Measurements from ENCODE around the gene CDC25B. TPM values are rescaled to one million over a fixed set of nuclear protein-coding genes. Genes with fewer than 3 reads are reported as not detected.

The CDC25B gene
- total and polyA plus RNA-seq, 2 of the 13 experiments (the other 11 are each of a cell fraction or from before 2014, with no cell fraction given): 14.5 to 19.4 TPM

- TF ChIP-seq FOXC1 (CRISPR knock-in tag; IDR thresholded peaks at IDR 0.05; ENCODE audit: borderline replicate concordance): no peak
- TF ChIP-seq SOX5 (CRISPR knock-in tag; IDR thresholded peaks at IDR 0.05; ENCODE audit: borderline replicate concordance): no peak
- TF ChIP-seq, protein P1, sequence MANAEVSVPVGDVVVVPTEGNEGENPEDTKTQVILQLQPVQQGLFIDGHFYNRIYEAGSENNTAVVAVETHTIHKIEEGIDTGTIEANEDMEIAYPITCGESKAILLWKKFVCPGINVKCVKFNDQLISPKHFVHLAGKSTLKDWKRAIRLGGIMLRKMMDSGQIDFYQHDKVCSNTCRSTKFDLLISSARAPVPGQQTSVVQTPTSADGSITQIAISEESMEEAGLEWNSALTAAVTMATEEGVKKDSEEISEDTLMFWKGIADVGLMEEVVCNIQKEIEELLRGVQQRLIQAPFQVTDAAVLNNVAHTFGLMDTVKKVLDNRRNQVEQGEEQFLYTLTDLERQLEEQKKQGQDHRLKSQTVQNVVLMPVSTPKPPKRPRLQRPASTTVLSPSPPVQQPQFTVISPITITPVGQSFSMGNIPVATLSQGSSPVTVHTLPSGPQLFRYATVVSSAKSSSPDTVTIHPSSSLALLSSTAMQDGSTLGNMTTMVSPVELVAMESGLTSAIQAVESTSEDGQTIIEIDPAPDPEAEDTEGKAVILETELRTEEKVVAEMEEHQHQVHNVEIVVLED (CRISPR knock-in tag; IDR thresholded peaks at IDR 0.05; ENCODE audit: borderline replicate concordance): no peak
- TF ChIP-seq, protein P2, sequence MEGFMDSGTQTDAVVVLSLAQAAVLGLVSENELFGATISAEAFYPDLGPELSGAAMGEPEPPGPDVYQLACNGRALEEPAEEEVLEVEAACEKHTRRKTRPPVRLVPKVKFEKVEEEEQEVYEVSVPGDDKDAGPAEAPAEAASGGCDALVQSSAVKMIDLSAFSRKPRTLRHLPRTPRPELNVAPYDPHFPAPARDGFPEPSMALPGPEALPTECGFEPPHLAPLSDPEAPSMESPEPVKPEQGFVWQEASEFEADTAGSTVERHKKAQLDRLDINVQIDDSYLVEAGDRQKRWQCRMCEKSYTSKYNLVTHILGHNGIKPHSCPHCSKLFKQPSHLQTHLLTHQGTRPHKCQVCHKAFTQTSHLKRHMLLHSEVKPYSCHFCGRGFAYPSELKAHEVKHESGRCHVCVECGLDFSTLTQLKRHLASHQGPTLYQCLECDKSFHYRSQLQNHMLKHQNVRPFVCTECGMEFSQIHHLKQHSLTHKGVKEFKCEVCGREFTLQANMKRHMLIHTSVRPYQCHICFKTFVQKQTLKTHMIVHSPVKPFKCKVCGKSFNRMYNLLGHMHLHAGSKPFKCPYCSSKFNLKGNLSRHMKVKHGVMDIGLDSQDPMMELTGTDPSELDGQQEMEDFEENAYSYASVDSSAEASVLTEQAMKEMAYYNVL (CRISPR knock-in tag; IDR thresholded peaks at IDR 0.05; ENCODE audit: borderline replicate concordance): no peak
- TF ChIP-seq, protein P3, sequence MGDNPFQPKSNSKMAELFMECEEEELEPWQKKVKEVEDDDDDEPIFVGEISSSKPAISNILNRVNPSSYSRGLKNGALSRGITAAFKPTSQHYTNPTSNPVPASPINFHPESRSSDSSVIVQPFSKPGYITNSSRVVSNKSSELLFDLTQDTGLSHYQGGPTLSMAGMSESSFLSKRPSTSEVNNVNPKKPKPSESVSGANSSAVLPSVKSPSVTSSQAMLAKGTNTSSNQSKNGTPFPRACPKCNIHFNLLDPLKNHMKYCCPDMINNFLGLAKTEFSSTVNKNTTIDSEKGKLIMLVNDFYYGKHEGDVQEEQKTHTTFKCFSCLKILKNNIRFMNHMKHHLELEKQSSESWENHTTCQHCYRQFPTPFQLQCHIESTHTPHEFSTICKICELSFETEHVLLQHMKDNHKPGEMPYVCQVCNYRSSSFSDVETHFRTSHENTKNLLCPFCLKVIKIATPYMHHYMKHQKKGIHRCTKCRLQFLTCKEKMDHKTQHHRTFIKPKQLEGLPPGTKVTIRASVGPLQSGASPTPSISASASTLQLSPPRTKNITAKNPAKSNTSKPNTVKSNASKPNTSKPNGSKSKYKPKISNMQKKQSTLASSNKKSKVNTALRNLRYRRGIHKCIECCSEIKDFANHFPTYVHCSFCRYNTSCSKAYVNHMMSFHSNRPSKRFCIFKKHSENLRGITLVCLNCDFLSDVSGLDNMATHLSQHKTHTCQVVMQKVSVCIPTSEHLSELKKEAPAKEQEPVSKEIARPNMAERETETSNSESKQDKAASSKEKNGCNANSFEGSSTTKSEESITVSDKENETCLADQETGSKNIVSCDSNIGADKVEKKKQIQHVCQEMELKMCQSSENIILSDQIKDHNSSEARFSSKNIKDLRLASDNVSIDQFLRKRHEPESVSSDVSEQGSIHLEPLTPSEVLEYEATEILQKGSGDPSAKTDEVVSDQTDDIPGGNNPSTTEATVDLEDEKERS (CRISPR knock-in tag; IDR thresholded peaks at IDR 0.05): no peak; the same call in 1 of the 2 replicates
- TF ChIP-seq TOE1 (CRISPR knock-in tag; IDR thresholded peaks at IDR 0.05): no peak
- no peak for TF ChIP-seq REXO4 (CRISPR knock-in tag; IDR thresholded peaks at IDR 0.05; ENCODE audit: borderline replicate concordance)
- TF ChIP-seq ERF (CRISPR knock-in tag; IDR thresholded peaks at IDR 0.05): peak; percentile 67
- no peak for TF ChIP-seq ZNF10 (CRISPR knock-in tag; IDR thresholded peaks at IDR 0.05; ENCODE audit: borderline replicate concordance, low read depth)
- TF ChIP-seq, protein P4, sequence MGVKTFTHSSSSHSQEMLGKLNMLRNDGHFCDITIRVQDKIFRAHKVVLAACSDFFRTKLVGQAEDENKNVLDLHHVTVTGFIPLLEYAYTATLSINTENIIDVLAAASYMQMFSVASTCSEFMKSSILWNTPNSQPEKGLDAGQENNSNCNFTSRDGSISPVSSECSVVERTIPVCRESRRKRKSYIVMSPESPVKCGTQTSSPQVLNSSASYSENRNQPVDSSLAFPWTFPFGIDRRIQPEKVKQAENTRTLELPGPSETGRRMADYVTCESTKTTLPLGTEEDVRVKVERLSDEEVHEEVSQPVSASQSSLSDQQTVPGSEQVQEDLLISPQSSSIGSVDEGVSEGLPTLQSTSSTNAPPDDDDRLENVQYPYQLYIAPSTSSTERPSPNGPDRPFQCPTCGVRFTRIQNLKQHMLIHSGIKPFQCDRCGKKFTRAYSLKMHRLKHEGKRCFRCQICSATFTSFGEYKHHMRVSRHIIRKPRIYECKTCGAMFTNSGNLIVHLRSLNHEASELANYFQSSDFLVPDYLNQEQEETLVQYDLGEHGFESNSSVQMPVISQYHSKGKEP (CRISPR knock-in tag; IDR thresholded peaks at IDR 0.05): no peak
- TF ChIP-seq ZFP36 (IDR thresholded peaks at IDR 0.05; ENCODE audit: borderline replicate concordance, low read depth, low read length, partially characterized antibody): no peak
- TF ChIP-seq ZNF562 (CRISPR knock-in tag; IDR thresholded peaks at IDR 0.05; ENCODE audit: borderline replicate concordance): no peak
- peak; percentile 60; the same call in 1 of the 2 replicates for TF ChIP-seq SP5 (CRISPR knock-in tag; IDR thresholded peaks at IDR 0.05; ENCODE audit: borderline replicate concordance, low read depth)
- TF ChIP-seq ATM (IDR thresholded peaks at IDR 0.05; ENCODE audit: borderline replicate concordance): no peak
- no peak for TF ChIP-seq ZFP62 (CRISPR knock-in tag; IDR thresholded peaks at IDR 0.05)
- TF ChIP-seq ZMYM4 (CRISPR knock-in tag; IDR thresholded peaks at IDR 0.05): peak; percentile 79; the same call in 1 of the 2 replicates
- peak; percentile 66 for TF ChIP-seq ZNF331 (CRISPR knock-in tag; IDR thresholded peaks at IDR 0.05)
- peak; percentile 61 for TF ChIP-seq HNRNPLL (IDR thresholded peaks at IDR 0.05; ENCODE audit: low read depth, low read length, poor library complexity, severe bottlenecking)
- TF ChIP-seq SAP130 (CRISPR knock-in tag; IDR thresholded peaks at IDR 0.05; ENCODE audit: low read depth): peak; percentile 97
- peak; percentile 53 for TF ChIP-seq GATAD1 (CRISPR knock-in tag; IDR thresholded peaks at IDR 0.05)
These were observed at the start of gene CDC25B (continued) for GRCh38 chr20:3795511-3796468.

All from HepG2 (cell line).